GM21576 (cell line): ENCODE data around the gene CCDC87.
"Not testable (repeated sequence)": the region's sequence is repeated elsewhere in the genome, so short reads cannot be mapped to it uniquely, and the experiment has no call there.

ENCODE experiments used
- ATAC-seq: cut with Tn5 transposase; IDR thresholded peaks from one replicate; pipeline ENCODE4 v1.9.1; 2021; ENCODE audit warnings: mild to moderate bottlenecking, moderate library complexity; ENCODE audit not compliant: unreplicated experiment

The CCDC87 gene

DNA sequence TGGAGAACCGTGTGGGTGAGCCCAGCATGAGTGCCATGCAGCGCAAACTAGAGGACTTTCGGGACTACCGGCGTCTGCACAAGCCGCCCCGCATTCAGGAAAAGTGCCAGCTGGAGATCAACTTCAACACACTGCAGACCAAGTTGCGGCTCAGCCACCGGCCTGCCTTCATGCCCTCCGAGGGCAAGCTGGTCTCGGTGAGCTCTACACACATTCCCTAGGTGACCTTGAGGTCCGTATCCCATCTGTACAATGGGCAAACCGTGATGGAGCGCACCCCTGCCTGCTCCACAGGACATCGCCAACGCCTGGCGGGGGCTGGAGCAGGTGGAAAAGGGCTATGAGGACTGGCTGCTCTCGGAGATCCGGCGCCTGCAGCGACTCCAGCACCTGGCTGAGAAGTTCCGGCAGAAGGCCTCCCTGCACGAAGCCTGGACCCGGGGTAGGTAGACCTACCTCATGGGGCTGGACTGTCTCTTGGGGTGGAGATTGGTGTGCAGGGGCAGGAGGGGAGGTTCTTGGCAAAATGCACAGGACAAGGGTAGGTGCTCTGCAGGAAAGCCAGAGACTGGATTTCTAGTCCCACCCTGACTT is 35.0 kb downstream of the CCDC87 start:
- ATAC-seq = no peak

DNA sequence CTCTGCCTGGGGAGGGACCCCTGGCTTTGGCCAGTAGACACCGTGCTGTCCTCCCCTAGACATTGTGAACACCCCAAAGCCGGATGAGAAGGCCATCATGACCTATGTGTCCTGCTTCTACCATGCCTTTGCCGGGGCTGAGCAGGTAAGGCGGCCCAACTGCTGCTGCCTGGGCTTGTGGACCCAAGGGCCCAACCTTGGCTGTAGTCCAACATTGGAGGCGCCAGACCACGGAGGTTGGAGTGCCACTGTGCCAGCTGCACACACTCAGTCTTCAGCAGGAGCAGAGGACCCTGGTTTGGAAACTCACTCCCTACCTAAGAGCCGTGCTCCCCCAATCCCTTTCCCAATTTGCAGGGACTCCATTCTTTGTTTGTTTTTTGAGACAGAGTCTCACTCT is 36.8 kb downstream of the CCDC87 start:
- no peak for ATAC-seq

DNA sequence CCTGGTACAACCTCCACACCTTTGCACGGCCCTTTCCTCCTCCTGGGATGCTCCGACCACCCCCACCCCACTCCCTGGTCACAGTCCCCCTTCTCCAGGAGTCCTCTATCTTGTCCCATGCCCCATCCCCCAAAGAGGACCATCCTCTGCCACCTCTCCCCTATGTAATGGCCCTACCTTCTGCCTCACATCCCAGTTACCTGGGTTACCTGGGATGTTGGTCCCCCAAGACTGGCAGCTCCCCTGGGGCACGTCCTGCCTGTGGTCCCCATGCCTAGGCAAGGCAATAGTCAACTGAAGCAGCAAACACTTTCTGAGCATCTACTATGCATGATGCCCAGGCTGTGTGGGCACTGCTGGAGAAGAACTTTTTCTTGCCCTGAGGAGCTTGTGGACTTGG is 37.4 kb downstream of the CCDC87 start:
- ATAC-seq = no peak

DNA sequence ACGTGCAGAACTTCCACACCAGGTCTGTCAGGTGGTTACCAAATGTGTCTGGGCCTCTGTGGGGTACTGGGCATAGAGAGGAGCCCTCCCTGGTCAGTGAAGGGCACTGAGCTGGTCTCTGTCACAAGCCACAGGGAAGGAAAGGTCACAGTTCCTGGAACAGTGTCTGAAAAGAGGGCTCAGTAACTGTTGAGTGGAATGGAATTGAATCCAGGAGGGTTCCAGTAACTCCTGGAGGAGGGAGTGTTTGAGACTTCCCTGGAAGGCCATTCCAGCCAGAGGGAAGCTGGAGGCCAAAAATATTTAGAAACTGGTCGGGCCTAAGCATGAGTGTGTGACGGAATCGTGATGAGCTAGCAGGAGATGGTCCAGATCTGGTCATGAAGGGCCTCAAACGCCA is 38.3 kb downstream of the CCDC87 start:
- ATAC-seq = no peak

DNA sequence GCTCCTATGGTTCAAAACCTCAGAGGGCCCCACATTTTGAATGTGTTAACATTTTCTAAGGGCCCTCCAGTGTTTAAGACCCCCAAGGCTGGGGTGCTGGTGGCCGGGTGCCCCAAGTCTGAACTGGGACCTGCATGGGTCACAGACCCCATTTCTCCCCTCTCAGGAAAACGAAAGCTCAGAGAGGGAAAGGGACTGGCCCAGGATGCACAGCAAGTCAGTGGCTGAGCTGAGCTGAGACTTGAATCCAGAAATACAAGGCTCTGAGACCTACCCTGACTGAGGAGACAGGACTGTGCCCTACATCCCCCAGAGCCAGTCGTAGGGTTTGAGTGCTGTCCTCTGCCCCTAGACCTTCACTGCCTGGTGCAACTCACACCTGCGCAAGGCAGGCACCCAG is 42.0 kb downstream of the CCDC87 start:
- no peak for ATAC-seq

DNA sequence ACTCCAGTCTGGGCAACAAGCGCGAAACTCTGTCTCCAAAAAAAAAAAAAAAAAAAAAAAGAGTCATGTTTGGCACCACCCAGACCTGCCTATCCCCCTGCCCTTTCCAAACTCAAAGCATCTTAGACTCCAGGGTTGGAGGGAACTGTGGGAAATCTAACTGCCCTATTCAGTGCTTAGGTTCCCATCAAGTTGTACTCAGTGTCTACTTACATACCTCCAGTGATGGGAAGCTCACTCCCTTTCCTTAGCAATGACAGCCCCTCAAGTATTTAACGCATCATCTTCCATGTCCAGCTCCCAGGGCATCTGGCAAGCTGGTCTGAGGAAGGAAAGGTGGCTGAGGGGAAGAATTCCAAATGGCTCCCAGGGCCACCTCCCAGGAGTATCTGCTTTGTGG is 43.2 kb downstream of the CCDC87 start:
- no peak for ATAC-seq

DNA sequence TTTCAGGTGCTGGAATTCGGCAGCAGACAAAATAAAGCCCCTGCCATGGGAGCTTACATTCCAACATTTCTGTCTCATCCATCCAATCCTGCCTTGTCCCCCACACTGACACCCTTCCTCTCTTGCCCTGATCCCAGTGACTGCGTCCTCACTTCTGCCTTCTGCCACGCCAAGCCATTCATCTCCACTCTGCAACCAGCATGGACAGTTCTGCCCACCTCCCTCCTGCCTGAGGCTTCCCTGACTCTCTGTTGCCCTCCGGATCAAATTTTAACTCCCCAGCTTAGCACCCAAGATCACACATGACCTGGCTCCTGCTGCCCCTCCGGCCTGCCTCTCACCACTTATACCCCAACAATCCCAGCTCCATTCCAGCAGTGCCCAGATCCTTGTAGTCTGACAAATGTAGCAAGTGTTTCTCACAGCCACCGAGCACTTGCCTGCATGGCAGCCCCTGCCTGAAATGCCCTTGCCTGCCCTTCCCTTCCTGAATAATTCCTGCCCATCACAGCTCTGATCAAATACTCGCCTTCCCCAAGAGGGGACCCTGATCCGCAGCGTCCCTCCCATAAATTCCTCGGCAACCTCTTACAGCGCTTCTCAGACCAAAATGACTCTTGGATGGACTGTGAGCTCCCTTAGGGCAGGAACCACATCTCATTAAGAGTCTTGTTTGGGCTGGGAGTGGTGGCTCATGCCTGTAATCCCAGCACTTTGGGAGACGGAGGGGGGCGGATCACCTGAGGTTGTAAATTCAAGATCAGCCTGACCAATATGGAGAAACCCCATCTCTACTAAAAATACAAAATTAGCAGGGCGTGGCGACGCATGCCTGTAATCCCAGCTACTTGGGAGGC is 43.9 kb downstream of the CCDC87 start:
- no peak for ATAC-seq

DNA sequence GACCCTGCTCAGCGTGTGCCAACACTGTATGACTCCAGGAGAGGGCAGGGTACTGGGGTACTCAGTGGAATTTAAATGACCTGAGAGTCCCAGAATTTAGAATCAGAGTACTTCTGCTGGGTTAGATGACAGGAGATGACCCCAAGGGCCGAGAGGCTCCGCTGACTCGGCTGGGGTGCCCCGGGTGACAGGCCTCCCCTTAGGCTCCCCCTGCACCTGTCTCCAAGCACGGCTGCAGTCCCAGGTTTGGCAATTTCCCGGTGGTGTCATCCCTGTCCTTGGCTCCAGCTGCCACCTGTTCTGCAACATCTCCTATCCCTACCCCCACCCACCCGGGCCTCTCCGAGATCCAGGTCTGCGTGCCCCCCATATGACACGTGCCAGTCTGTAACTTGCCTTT is 44.8 kb downstream of the CCDC87 start:
- no peak for ATAC-seq

DNA sequence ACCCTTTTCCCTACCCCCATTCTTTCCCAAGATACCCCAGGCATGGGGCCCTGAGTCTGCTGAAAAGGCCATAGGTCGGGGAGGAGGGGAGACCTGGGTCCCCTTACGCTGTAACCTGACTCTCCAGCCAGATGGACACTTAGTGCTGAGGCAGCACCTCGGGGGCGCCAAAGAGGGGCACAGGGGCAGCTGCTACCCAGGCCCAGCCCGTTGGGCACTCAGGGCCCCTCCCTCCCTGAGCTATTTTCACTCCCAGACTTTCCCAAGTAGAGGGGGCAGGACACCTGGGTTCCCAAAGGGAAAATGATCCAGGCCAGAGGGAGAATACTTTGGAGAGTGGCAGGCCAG is 45.2 kb downstream of the CCDC87 start:
- ATAC-seq = no peak

DNA sequence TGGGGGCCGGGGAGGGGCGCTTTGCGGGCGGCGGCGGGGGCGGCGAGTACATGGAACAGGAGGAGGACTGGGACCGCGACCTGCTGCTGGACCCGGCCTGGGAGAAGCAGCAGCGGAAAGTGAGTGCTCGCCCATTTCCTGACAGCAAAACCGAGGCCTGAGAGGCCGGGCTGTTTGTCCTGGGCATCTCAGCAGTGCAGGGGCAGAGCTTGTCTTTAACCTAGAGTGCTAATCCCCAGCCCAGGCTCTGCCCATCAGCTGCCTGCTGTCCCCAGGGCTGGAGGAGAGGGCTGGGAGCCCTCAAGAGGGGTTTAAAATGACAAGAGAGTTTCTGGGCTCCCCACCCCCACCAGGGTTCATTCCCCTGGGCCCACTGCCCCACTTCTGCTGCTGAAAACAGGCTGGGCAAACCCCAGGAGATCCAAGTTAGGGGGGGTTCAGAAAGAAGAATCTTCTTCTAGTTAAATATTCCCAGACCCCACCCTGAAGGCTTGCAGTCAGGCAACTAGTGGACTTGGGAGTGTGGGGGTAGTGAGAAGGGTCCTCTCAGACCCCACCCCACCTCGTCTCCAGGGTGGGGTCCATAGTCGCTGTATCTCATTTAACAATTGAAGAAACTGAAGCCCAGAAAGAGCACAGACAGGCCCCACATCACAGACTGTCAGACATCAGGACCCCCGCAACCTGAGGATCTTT is 45.7 kb downstream of the CCDC87 start:
- no peak for ATAC-seq

DNA sequence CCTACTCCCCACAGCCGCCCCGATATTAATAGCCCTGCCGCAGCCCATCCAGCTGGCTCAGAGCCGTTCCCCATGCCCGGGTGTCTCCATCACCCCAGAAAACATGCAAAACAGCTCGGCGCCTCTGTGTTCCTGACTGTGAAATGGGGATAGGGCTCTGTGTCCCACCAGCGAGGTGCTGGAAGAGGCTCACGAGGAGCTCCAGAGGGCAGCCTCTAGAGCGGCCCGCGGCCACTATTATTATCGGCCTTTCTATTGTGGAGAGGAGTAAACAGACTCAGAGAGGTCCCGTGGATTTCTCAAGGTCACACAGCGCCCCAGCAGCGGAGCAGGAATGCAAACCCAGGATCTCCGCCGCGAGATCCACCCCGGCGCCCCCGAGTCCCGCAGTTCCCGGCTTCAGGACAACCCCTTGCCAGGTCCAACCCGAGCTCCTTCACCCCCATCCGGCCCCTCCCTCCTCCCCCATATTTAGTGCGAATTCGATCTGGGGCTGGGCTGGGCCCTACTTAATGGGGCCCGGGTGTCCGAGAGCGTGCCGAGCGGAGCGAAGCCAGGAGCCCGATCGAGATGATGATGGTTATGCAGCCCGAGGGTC is 46.4 kb downstream of the CCDC87 start, which contains the start of gene ACTN3:
TSS of gene ACTN3 (plus strand) at position 536 of the 598 bp plus-strand sequence. CDS start at position 571, 35 bp downstream.
- ATAC-seq = no peak

DNA sequence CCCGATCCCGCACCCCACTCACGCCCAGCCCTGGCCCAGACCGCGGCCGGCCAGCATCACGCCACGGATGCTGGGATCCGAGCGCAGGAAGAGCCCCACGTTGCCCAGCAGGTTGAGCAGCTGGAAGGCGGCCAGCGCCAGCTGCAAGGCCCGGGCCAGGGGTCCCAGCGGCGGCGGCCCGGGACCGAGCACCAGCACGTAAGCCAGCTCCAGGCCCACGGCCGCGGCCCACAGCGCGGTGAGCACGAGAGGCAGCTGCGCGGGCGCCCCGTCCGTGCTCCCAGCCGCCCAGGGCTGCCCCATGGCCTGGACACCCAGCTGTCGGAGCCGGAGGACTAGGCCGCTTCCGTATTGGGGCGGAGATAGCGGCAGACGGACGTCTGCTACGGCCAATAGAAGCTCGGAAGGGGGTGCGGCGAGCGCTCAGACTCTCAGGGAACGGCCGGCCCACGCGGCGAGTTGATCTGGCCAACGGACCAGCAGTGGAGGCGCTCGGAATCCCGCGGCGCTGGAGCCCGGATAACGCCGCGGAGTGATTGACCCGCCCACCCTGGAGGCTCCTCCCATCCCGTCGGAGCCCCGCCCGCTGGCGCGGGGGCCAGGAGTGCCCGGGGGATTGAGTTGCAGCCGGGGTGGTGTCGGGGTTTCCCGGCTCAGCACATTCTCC is 47.0 kb downstream of the CCDC87 start, which contains the start of gene ZDHHC24:
TSS of gene ZDHHC24 (minus strand) at position 348 of the 667 bp plus-strand sequence. CDS start at position 303, 45 bp downstream.
- peak; percentile 78 for ATAC-seq

DNA sequence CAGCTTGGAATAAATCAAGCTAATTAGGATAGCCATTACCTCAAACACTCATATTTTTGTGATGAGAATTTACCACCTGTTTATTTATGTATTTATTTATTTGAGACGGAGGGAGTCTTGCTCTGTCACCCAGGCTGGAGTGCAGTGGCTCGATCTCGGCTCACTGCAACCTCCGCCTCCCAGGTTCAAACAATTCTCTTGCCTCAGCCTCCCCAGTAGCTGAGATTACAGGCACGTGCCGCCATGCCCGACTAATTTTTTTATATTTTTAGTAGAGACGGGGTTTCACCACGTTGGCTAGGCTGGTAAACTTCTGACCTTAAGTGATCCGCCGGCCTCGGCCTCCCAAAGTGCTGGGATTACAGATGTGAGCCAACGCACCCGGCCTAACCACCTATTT is 47.9 kb downstream of the CCDC87 start:
- ATAC-seq = not testable (repeated sequence)

DNA sequence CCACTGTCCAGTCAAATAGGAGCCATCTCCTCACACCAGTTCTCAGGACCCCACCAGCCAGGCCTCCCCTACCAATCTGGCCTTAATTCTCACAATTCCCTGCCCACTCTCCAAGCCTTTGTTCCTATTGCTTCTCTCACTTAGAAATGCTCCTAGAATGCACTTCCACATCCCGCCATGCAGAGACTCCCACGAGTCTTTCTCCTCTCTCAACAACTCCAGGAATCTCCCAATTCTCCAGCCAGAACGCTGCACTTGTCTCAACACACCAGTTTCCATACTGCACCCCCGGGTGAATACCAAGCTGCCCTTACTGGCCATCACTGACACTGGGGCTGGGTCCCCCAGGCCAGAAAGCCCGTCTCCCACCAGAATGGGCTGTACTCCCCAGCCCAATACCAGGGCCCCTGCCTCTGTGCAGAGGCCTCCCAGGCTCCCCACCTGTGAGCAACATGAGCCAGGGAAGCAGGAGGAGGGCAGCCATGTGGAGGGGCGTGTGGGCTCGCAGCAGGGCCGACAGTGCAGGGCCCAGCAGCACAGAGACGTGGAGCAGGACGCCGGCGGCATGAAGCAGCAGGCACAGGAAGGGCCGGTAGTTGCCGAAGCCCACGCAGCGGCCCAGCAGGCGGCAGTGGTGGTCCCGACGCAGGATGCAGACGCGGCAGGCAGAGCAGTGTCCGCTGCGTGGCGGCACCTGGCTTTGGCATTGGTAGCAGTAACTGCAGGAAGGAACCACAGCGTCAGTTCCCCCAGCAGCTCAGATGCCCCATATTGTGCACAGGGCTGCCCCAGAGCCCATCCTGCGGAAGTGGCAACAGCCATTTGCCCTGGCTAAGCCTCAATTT is 49.4 kb downstream of the CCDC87 start:
- ATAC-seq = no peak

DNA sequence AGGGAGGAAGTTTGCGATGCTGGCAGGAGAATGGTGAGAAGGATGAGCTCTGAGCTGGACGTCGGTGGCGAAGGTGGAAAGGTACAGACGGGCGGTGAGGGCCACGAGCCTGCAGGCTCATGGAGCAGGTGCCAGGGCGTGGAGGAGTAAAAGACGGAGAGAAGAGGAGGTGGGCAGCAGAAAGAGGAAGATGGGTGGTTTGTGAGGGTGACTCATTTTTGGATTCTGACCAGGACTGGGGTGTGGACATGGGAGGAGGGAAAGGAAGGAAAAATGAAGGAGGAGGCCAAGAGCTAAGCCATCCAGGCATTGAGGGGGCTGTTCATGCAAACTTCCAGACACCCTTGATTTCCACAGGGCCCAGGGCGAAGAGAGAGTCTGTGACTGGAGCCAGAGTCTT is 50.5 kb downstream of the CCDC87 start:
- ATAC-seq = no peak

DNA sequence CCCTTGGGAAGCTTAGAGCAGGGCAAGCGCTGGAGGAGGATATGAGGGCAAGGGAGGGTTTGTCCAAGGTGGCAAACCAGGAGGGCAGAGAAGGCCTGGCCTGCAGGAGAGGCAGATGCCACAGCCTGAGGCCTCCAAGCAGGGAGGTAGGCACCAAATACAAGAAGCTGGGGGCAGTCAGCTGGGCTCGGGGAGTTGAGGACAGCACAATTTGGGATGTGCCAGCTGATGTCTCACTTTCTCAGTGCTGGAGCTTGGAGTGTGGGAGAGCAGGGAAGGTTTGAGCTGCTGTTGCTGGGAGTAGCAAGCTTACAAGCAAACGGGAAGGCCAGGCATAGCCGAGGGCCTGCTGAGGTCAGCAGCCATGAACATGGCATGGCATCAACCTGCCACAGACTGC is 51.0 kb downstream of the CCDC87 start:
- ATAC-seq = no peak

DNA sequence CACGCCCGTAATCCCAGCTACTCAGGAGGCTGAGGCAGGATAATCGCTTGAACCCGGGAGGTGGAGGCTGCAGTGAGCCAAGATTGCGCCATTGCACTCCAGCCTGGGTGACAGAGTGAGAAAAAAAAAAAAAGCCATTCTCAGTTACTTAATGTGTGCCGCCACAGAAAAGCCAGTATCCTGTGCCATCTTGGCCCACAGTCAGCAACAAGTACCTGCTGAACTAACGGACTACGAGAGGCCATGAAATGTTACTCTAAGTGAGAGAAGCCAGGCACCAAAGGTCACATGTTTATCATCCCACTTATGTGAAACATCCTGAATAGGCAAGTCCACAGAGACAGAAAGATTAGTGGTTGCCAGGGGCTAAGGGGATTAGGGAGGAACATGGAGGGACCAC is 52.3 kb downstream of the CCDC87 start:
- ATAC-seq = not testable (repeated sequence)
